Measurements from ENCODE around the gene TENT5C. TPM values are rescaled to one million over a fixed set of nuclear protein-coding genes. Genes with fewer than 3 reads are reported as not detected.

The TENT5C gene
- total RNA-seq, 2 donors from 2014 or later = 5.4 to 6.9 TPM

DNA sequence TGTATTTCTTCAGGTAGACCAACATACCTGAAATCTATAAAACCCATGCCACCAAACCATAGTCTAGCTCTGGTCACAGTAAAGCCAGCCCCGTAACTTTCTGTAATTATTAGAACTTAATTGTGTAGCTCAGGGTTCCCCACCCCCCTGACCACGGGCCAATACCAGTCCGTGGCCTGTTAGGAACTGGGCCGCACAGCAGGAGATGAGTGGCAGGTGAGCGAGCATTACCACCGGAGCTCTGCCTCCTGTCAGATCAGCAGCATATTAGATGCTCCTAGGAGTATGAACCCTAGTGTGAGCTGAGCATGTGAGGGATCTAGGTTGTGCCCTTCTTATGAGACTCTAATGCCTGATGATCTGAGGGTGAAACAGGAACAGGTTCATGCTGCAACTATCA, 14.6 kb downstream of the TENT5C start:
- H3K36me3 ChIP-seq = peaks cover 12% of the 10 kb centered on the region
- no peak overlapping the region for H3K4me3 ChIP-seq
- DNase-seq (ENCODE audit: low spot score) (no peak), ATAC-seq (ENCODE audit: insufficient number of reproducible peaks, low FRiP score, low read depth) (no peak)
- TF ChIP-seq, protein P1, sequence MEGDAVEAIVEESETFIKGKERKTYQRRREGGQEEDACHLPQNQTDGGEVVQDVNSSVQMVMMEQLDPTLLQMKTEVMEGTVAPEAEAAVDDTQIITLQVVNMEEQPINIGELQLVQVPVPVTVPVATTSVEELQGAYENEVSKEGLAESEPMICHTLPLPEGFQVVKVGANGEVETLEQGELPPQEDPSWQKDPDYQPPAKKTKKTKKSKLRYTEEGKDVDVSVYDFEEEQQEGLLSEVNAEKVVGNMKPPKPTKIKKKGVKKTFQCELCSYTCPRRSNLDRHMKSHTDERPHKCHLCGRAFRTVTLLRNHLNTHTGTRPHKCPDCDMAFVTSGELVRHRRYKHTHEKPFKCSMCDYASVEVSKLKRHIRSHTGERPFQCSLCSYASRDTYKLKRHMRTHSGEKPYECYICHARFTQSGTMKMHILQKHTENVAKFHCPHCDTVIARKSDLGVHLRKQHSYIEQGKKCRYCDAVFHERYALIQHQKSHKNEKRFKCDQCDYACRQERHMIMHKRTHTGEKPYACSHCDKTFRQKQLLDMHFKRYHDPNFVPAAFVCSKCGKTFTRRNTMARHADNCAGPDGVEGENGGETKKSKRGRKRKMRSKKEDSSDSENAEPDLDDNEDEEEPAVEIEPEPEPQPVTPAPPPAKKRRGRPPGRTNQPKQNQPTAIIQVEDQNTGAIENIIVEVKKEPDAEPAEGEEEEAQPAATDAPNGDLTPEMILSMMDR (IDR thresholded peaks at IDR 0.05) = no peak
- H3K27me3 ChIP-seq (replicated peaks; ENCODE audit: insufficient read depth) = no peaks in the 10 kb centered on the region
- no peak overlapping the region for H3K27ac ChIP-seq
- no peaks in the 10 kb centered on the region for H3K9me3 ChIP-seq
- peaks cover 0 to 6% of the 10 kb centered on the region in 2 donors for H3K4me1 ChIP-seq (ENCODE audit: control insufficient read depth in 1 of 2, low read depth in 2 of 2)

DNA sequence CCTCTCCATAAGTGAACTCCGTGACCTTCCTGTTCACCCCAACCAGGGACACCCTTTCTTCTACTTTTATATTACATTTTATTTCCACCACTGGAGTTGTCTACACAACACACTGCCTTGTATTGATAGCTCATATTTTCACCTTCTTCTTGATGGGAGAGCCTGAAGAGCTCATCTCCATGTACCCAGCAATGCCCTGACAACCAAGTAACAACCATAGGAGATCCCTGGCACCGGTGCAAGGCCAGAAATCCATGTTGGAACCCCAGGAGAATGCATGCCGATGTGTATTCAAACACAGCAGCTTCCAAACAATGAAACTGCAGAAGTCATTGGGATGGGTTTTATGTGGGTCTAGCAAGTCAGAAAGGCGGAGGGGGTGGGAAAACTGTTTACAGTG, 15.5 kb downstream of the TENT5C start:
- Histone ChIP-seq H3K4me1 (ENCODE audit: control insufficient read depth in 1 of 2, low read depth in 2 of 2) (peaks cover 0 to 6% of the 10 kb centered on the region in 2 donors), H3K36me3 (peaks cover 12% of the 10 kb centered on the region), H3K27me3 (replicated peaks; ENCODE audit: insufficient read depth) (no peaks in the 10 kb centered on the region), H3K9me3 (no peaks in the 10 kb centered on the region), H3K27ac (no peak overlapping the region), H3K4me3 (no peak overlapping the region)
- TF ChIP-seq, protein P1 (IDR thresholded peaks at IDR 0.05) = no peak
- DNase-seq (ENCODE audit: low spot score) (no peak), ATAC-seq (ENCODE audit: insufficient number of reproducible peaks, low FRiP score, low read depth) (no peak)

DNA sequence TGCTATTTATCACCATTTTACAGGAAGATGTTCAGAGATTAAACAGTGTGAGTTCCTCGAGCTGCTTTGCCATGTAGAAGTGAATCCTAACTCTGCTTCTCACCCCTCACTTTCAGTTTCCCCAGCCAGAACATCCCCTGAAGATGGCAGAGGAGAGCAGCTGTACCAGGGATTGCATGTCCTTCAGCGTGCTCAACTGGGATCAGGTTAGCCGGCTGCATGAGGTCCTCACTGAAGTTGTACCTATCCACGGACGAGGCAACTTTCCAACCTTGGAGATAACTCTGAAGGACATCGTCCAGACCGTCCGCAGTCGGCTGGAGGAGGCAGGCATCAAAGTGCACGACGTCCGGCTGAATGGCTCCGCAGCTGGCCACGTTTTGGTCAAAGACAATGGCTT, 16.9 kb downstream of the TENT5C start:
- TF ChIP-seq, protein P1 (IDR thresholded peaks at IDR 0.05) = no peak
- H3K4me1 ChIP-seq (ENCODE audit: control insufficient read depth in 1 of 2, low read depth in 2 of 2) = peaks cover 0 to 13% of the 10 kb centered on the region in 2 donors
- no peak overlapping the region for H3K27ac ChIP-seq
- no peak for ATAC-seq (ENCODE audit: insufficient number of reproducible peaks, low FRiP score, low read depth)
- no peak for DNase-seq (ENCODE audit: low spot score)
- H3K36me3 ChIP-seq = peaks cover 12% of the 10 kb centered on the region
- no peaks in the 10 kb centered on the region for H3K9me3 ChIP-seq
- no peak overlapping the region for H3K4me3 ChIP-seq
- H3K27me3 ChIP-seq (replicated peaks; ENCODE audit: insufficient read depth) = no peaks in the 10 kb centered on the region

DNA sequence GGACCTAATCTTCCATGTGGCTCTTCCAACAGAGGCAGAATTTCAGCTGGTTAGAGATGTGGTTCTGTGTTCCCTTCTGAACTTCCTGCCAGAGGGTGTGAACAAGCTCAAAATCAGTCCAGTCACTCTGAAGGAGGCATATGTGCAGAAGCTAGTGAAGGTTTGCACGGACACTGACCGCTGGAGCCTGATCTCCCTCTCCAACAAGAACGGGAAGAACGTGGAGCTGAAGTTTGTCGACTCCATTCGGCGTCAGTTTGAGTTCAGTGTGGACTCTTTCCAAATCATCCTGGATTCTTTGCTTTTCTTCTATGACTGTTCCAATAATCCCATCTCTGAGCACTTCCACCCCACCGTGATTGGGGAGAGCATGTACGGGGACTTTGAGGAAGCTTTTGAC, 17.3 kb downstream of the TENT5C start:
- ATAC-seq (ENCODE audit: insufficient number of reproducible peaks, low FRiP score, low read depth) (no peak), DNase-seq (ENCODE audit: low spot score) (no peak)
- no peak overlapping the region for H3K4me3 ChIP-seq
- H3K4me1 ChIP-seq (ENCODE audit: control insufficient read depth in 1 of 2, low read depth in 2 of 2) = peaks cover 0 to 17% of the 10 kb centered on the region in 2 donors
- no peaks in the 10 kb centered on the region for H3K27me3 ChIP-seq (replicated peaks; ENCODE audit: insufficient read depth)
- no peak overlapping the region for H3K27ac ChIP-seq
- H3K9me3 ChIP-seq = no peaks in the 10 kb centered on the region
- TF ChIP-seq, protein P1 (IDR thresholded peaks at IDR 0.05) = no peak
- H3K36me3 ChIP-seq = peaks cover 12% of the 10 kb centered on the region

DNA sequence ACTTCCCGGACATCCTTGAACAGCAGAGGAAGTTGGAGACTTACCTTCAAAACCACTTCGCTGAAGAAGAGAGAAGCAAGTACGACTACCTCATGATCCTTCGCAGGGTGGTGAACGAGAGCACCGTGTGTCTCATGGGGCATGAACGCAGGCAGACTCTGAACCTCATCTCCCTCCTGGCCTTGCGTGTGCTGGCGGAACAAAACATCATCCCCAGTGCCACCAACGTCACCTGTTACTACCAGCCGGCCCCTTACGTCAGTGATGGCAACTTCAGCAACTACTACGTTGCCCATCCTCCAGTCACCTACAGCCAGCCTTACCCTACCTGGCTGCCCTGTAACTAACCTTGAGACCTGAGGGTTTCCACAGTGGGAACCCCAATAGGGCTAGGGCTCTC, 17.9 kb downstream of the TENT5C start:
- Histone ChIP-seq H3K27me3 (replicated peaks; ENCODE audit: insufficient read depth) (no peaks in the 10 kb centered on the region), H3K9me3 (no peaks in the 10 kb centered on the region), H3K4me3 (no peak overlapping the region), H3K4me1 (ENCODE audit: control insufficient read depth in 1 of 2, low read depth in 2 of 2) (peaks cover 0 to 18% of the 10 kb centered on the region in 2 donors), H3K36me3 (peaks cover 12% of the 10 kb centered on the region), H3K27ac (no peak overlapping the region)
- DNase-seq (ENCODE audit: low spot score) (no peak), ATAC-seq (ENCODE audit: insufficient number of reproducible peaks, low FRiP score, low read depth) (no peak)
- TF ChIP-seq, protein P1 (IDR thresholded peaks at IDR 0.05) = no peak

All from thoracic aorta (tissue), 2 donors.